PC-9 (cell line): Measurements from ENCODE around the gene G2E3. TPM values are rescaled to one million over a fixed set of nuclear protein-coding genes. Genes with fewer than 3 reads are reported as not detected.

Experiments
- BruUV-seq: library from RNA; stranded (reverse); fragments of 400-500 nt; replicated peaks from 2 replicates; lab custom pipeline; 2021; lab: Mats Ljungman, UMichigan
- CTCF ChIA-PET: fragments of 300-600 bp; sonication (Branson Sonifier 250); formaldehyde crosslinking; loops from one replicate; lab custom pipeline; 2022; ENCODE audit warnings: antibody characterized with exemption; lab: Charles Lee
- POLR2A ChIA-PET: fragments of 300-600 bp; sonication (Branson Sonifier 250); formaldehyde crosslinking; loops from one replicate; lab custom pipeline; 2022; ENCODE audit warnings: antibody characterized with exemption; ENCODE audit not compliant: unreplicated experiment; lab: Charles Lee
- DNase-seq, 2 experiments: peaks; one replicate each; pipeline versions ENCODE4 v3.0.0 to v3.0.0-alpha.2; 2015 to 2022; ENCODE audit warnings: mixed read lengths in 1 of 2
- H2AFZ ChIP-seq: fragments of 200-600 bp; sonication (generic); 2 replicates; pipeline ENCODE4 v1.8.1; 2017; ENCODE audit warnings: antibody characterized with exemption
- H3F3A ChIP-seq: fragments of 200-600 bp; sonication (generic); 2 replicates; pipeline ENCODE4 v1.8.1; 2017; ENCODE audit warnings: antibody characterized with exemption, mild to moderate bottlenecking, low read depth; ENCODE audit not compliant: insufficient read depth
- H3K27ac ChIP-seq: fragments of 200-600 bp; sonication (generic); 2 replicates; pipeline ENCODE4 v1.6.1; 2016; ENCODE audit warnings: mixed run types
- H3K27me3 ChIP-seq: fragments of 200-600 bp; sonication (generic); 2 replicates; pipeline ENCODE4 v1.6.1; 2016; ENCODE audit warnings: low read depth, mixed run types; ENCODE audit not compliant: insufficient read depth
- H3K36me3 ChIP-seq: fragments of 200-600 bp; sonication (generic); 2 replicates; pipeline ENCODE4 v1.6.1; 2016; ENCODE audit warnings: low read depth, mixed run types
- H3K4me1 ChIP-seq: fragments of 200-600 bp; sonication (generic); replicated peaks from 2 replicates; pipeline ENCODE4 v1.6.1; 2016; ENCODE audit warnings: mixed run types; ENCODE audit not compliant: insufficient read depth
- H3K4me2 ChIP-seq: fragments of 200-600 bp; sonication (generic); 2 replicates; pipeline ENCODE4 v1.6.1; 2017; ENCODE audit warnings: mixed run types
- H3K4me3 ChIP-seq: fragments of 200-600 bp; sonication (generic); 2 replicates; pipeline ENCODE4 v1.6.1; 2016; ENCODE audit warnings: mixed run types
- H3K79me2 ChIP-seq: fragments of 200-600 bp; sonication (generic); 2 replicates; pipeline ENCODE4 v1.6.1; 2017; ENCODE audit warnings: low read depth, mixed run types
- H3K9me2 ChIP-seq: fragments of 200-600 bp; sonication (generic); 2 replicates; pipeline ENCODE4 v1.8.1; 2017; ENCODE audit warnings: mild to moderate bottlenecking; ENCODE audit not compliant: insufficient read depth
- H3K9me3 ChIP-seq: fragments of 200-600 bp; sonication (generic); 2 replicates; pipeline ENCODE4 v1.8.1; 2016; ENCODE audit warnings: low read depth; ENCODE audit not compliant: insufficient read depth
- H4K20me1 ChIP-seq: fragments of 200-600 bp; sonication (generic); 2 replicates; pipeline ENCODE4 v1.8.1; 2017; ENCODE audit not compliant: insufficient read depth
- EZH2 ChIP-seq: fragments of 200-600 bp; sonication (generic); IDR thresholded peaks from 2 replicates; pipeline ENCODE4 v1.8.0; 2017; ENCODE audit warnings: antibody characterized with exemption, low read depth
- intact Hi-C: fragments of 100-400 bp; cut with micrococcal nuclease; formaldehyde crosslinking; loops from one replicate; pipeline ENCODE4 v1.10.0; 2022; ENCODE audit not compliant: unreplicated experiment
- total RNA-seq: library from RNA; stranded (reverse); gene quantifications from 2 replicates; pipeline ENCODE4 v1.2.3, GENCODE V29; 2021
- TF ChIP-seq, protein P1 (sequence below): fragments of 200-600 bp; sonication (generic); conservative IDR thresholded peaks from 2 replicates; pipeline ENCODE4 v1.6.1; 2017; ENCODE audit warnings: mixed run types, antibody characterized with exemption, mild to moderate bottlenecking, moderate library complexity

G2E3 gene
- total RNA-seq, 1 experiment from 2014 or later, result 28.0 TPM

DNA sequence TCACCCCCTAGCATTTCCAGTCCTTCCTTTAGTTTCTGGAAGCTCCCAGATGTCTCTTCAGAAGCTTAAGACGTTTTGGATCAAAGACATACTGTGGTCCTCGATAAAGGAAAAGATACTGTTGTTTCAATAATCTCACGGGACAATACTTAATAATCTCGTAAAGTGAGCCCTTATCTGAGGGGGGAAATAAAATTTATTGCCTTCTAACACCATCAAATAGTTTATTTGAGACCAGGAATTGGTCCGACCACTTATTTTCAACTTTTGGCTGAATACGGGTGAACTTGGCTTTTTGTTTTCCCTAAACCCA, 640 bp upstream of the G2E3 start:
- intact Hi-C loops, result no loop called here
- Histone ChIP-seq H3F3A (peaks cover 7% of the 10 kb centered on the region; the same call in 1 of the 2 replicates), H3K9me2 (no peaks in the 10 kb centered on the region), H3K79me2 (peaks cover 42% of the 10 kb centered on the region), H3K27ac (peak overlapping the region; percentile 58), H3K4me2 (peak overlapping the region; percentile 80), H3K9me3 (no peaks in the 10 kb centered on the region), H3K27me3 (no peaks in the 10 kb centered on the region), H2AFZ (peak overlapping the region; percentile 91), H4K20me1 (no peaks in the 10 kb centered on the region), H3K36me3 (peaks cover 3% of the 10 kb centered on the region; the same call in 1 of the 2 replicates), H3K4me1 (peaks cover 25% of the 10 kb centered on the region), H3K4me3 (peak overlapping the region; percentile 99; the same call in 1 of the 2 replicates)
- TF ChIP-seq, protein P1, sequence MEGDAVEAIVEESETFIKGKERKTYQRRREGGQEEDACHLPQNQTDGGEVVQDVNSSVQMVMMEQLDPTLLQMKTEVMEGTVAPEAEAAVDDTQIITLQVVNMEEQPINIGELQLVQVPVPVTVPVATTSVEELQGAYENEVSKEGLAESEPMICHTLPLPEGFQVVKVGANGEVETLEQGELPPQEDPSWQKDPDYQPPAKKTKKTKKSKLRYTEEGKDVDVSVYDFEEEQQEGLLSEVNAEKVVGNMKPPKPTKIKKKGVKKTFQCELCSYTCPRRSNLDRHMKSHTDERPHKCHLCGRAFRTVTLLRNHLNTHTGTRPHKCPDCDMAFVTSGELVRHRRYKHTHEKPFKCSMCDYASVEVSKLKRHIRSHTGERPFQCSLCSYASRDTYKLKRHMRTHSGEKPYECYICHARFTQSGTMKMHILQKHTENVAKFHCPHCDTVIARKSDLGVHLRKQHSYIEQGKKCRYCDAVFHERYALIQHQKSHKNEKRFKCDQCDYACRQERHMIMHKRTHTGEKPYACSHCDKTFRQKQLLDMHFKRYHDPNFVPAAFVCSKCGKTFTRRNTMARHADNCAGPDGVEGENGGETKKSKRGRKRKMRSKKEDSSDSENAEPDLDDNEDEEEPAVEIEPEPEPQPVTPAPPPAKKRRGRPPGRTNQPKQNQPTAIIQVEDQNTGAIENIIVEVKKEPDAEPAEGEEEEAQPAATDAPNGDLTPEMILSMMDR, result no peak
- no peak for TF ChIP-seq EZH2
- BruUV-seq, result no TSS peak
- no peak for DNase-seq
- POLR2A ChIA-PET, result interaction anchor here (0.6 kb wide), 1 partner anchor 1952 kb away, joined by 3 read pairs; no protein-coding TSS in a partner anchor
- CTCF ChIA-PET, result no interaction called here

DNA sequence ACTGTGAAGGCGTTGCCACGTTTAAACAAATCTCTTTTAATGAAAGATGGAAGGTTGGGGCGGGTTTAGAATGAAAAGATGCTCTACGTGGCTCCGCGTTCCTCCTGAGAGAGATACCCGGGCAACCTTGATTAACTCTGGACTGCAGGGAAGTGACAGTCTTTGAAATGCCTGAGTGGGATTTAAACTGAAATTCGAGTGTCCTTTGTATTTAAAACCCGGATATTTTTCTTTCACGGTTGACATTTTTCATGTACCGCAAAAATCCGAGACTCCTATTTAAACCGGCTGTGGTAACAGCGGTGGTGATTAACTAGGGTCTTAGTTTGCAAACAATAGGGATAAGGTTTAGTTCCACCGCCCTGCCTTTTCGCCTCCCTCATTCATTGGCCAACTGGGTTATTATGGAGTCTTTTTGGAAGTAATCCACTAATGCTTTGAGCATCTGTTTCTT, 707 bp downstream of the G2E3 start:
- Histone ChIP-seq H3F3A (no peaks in the 10 kb centered on the region), H2AFZ (peak overlapping the region; percentile 91), H3K27me3 (no peaks in the 10 kb centered on the region), H3K9me3 (no peaks in the 10 kb centered on the region), H3K9me2 (no peaks in the 10 kb centered on the region), H3K4me1 (peaks cover 15% of the 10 kb centered on the region), H3K79me2 (peaks cover 55% of the 10 kb centered on the region), H3K36me3 (peaks cover 3% of the 10 kb centered on the region; the same call in 1 of the 2 replicates), H3K4me3 (peak overlapping the region; percentile 99), H4K20me1 (no peaks in the 10 kb centered on the region), H3K27ac (peak overlapping the region; percentile 58), H3K4me2 (peak overlapping the region; percentile 80)
- DNase-seq, result no peak
- TSS peak; percentile 66 for BruUV-seq
- intact Hi-C loops, result no loop called here
- ChIA-PET CTCF (no interaction called here), POLR2A (interaction anchor here (0.6 kb wide), 1 partner anchor 420 kb away, joined by 7 read pairs; no protein-coding TSS in a partner anchor)
- TF ChIP-seq EZH2, result no peak
- TF ChIP-seq, protein P1, result no peak

DNA sequence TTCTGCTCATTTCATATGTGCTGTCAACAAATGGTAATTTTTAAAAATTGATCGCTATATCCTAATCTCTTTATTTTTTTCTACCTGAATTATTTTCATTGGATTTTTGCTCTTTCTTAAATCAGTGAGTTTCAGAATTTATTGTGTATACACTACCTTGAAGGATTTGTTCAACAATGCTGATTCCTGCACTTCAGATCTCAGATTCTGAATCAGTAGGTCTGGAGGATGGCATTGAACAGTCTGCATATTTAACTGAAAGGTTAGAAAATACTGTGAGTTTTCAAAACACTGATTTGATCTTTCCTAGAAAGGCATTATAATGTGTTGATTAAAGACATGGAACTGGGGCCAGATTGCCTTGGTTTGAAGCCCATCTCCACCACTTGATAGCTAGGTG, 1.6 kb downstream of the G2E3 start:
- Histone ChIP-seq H3K4me1 (peaks cover 15% of the 10 kb centered on the region), H4K20me1 (no peaks in the 10 kb centered on the region), H3K9me2 (no peaks in the 10 kb centered on the region), H3K27me3 (no peaks in the 10 kb centered on the region), H3K9me3 (no peaks in the 10 kb centered on the region), H3K79me2 (peaks cover 64% of the 10 kb centered on the region), H3F3A (no peaks in the 10 kb centered on the region), H2AFZ (no peak overlapping the region), H3K4me3 (peak overlapping the region; percentile 99), H3K36me3 (peaks cover 3% of the 10 kb centered on the region; the same call in 1 of the 2 replicates), H3K4me2 (peak overlapping the region; percentile 80), H3K27ac (no peak overlapping the region)
- intact Hi-C loops, result no loop called here
- CTCF ChIA-PET, result no interaction called here
- DNase-seq, result no peak
- BruUV-seq, result no TSS peak
- POLR2A ChIA-PET, result no interaction called here
- TF ChIP-seq, protein P1, result no peak
